GM18517 (cell line): Measurements from ENCODE around the gene NBPF11.
"Not testable (repeated sequence)": the region's sequence is repeated elsewhere in the genome, so short reads cannot be mapped to it uniquely, and the experiment has no call there.

Source experiments
- ATAC-seq: cut with Tn5 transposase; IDR thresholded peaks from one replicate; pipeline ENCODE4 v1.9.1; 2021; ENCODE audit warnings: mild to moderate bottlenecking, moderate library complexity; ENCODE audit not compliant: unreplicated experiment

Gene NBPF11

DNA sequence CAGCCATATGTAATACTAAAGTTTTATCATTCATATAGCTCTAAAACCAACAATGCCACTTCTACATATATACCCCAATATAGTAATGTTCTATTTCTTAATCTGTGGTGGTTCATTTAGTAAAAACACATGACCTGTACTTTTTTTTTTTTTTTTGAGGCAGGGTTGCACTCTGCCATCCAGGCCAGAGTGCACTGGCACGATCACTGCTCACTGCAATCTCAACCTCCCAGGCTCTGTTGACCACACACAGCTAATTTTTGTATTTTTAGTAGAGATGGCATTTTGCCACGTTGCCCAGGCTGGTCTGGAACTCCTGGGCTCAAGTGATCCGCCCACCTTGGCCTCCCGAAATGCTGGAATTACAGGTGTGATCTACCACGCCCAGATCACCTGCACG, 2.1 kb downstream of the NBPF11 start:
- ATAC-seq = not testable (repeated sequence)

DNA sequence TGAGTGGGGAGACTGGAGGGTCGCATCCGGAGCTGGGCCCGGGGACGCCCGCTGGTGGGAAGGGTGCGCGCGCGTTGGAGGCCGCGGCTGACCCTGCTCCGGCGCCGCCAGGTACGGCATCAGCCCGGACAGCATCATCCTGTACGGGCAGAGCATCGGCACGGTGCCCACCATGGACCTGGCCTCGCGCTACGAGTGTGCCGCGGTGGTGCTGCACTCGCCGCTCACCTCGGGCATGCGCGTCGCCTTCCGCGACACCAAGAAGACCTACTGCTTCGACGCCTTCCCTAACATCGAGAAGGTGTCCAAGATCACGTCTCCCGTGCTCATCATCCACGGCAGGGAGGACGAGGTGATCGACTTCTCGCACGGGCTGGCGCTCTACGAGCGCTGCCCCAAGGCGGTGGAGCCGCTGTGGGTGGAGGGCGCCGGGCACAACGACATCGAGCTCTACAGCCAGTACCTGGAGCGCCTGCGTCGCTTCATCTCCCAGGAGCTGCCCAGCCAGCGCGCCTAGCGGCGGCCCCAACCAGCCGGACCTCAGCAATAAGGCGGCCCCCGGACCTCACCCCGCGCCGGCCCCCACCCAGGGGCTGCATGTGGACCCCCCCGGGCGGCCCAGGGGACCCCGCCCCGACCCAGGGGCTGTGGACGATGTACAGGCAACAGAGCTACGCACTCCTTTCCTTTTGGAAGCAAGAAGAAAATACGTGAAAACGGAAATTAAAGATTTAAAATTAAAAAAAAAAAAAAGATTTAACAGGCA, 2.8 kb downstream of the NBPF11 start:
- not testable (repeated sequence) for ATAC-seq

DNA sequence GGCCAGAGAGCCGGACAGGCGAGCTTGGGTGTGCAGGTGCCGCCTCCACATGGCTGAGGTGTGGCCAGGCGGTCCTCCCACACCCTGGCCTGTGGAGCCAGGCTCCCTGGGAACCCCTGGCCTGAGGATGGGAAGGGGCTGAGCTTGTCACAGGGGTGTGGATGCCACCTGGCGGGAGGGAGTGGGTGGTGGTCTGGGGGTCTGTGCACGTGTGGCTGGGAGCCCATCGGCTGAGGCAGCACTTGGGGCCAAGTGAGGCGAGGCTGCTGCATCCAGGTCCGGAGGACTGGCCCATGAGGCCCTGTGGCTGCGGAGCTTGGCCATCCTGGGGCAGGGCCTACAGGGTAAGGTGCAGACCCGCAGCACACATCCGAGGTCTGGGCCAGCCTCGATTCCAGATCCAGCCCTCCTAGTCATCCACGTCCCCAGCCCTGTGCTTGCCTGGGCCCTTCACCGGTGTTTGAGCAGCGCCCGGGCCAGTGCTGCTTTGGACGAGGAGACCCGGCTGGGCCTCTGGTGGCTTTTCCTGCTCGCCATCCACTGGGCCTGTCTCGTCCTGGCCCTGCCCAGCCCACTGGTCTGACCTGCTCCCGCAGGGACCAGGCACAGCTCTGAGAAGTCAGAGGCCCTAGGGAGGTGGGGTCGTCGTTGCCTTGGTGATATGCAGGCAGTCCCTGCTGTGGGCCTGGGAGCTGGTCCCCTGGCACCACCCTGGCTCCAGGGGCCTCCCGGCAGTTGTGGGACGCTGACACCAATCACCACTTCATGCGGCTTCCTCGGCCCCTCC, 4.8 kb downstream of the NBPF11 start:
- ATAC-seq = not testable (repeated sequence)

GRCh38 chr1:148146191-148146997, 5.7 kb downstream of the NBPF11 start:
- ATAC-seq = not testable (repeated sequence)

GRCh38 chr1:148143223-148143622, 8.9 kb downstream of the NBPF11 start:
- ATAC-seq = not testable (repeated sequence)

- not testable (repeated sequence) for ATAC-seq
Observed at GRCh38 chr1:148141936-148142335, 10.1 kb downstream of the NBPF11 start.

DNA sequence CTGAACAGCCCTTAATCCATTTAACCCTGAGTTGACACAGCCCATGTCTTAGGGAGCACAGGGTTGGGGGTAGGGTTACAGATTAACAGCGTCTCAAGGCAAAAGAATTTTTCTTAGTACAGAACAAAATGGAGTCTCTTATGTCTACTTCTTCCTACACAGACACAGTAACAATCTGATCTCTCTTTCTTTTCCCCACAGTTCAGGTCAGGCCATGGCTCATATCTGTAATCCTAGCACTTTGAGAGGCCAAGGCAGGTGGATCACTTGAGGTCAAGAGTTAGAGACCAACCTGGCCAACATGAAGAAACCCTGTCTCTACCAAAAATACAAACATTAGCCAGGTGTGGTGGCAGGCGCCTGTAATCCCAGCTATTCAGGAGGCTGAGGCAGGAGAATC, 13.5 kb downstream of the NBPF11 start:
- not testable (repeated sequence) for ATAC-seq

GRCh38 chr1:148122341-148122740, 29.7 kb downstream of the NBPF11 start:
- not testable (repeated sequence) for ATAC-seq

DNA sequence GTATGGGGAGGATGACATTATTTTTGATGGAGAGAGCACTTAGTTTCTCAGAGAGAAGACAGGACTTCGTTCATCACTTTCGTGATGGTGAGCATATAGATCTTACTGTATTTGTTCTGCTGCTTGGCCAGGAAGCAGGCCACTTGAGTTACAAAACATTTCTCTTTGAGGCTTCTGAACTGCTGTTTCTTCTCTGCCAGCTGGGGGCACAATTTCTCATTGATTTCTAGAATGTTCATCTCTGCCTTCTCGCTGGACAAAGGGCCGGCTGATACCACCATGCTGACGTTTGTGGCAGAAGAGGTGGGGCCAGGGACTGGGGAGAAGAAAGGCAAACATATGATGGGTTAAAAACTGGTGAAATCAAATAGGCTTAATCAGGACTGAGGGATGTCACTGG, 31.7 kb downstream of the NBPF11 start:
- not testable (repeated sequence) for ATAC-seq

GRCh38 chr1:148095732-148096131, 56.3 kb downstream of the NBPF11 start:
- not testable (repeated sequence) for ATAC-seq

DNA sequence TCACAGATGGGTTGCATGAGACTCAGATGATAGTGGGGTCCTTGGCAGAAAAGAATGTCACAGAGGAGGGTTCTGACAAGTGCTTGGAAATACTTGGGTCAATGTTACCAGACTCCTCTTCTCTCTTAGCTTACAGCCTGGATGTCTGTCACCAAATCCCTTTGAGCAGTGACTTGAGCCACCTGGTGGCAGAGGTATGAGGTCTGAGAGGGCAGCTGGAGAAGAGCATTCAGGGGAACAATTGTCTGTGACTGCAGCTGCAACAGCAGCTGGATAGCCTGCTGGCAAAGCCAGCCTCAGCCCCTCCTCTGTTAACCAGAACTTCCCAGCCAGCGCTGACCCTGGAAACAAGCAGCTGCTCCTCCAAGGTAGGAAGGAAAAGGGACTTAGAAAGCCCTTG, 65.9 kb downstream of the NBPF11 start:
- ATAC-seq = not testable (repeated sequence)

GRCh38 chr1:148081205-148081604, 70.9 kb downstream of the NBPF11 start:
- peak; percentile 69 for ATAC-seq

- not testable (repeated sequence) for ATAC-seq
Observed at GRCh38 chr1:148078632-148079519, 73.2 kb downstream of the NBPF11 start.

DNA sequence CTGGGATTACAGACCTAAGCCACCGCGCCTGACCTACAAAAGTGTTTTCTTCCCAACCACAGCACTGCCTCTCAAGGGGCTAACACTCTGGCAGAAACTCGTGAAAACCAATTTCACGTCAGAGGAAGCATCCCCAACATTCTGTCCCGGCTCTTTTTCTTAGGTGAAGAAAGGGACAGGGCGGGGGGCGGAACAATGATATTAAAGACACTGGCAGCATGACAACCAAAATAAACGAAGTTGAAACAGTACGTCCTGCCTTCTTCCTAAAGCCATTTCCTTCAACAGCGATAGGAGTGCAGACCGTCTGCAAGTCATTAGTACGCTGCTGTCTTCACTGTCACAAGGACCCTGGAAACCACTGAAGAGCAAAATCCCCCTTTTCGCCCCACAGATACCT, 74.0 kb downstream of the NBPF11 start:
- ATAC-seq = not testable (repeated sequence)

- ATAC-seq = not testable (repeated sequence)
Observed at GRCh38 chr1:148077458-148077857, 74.6 kb downstream of the NBPF11 start.

DNA sequence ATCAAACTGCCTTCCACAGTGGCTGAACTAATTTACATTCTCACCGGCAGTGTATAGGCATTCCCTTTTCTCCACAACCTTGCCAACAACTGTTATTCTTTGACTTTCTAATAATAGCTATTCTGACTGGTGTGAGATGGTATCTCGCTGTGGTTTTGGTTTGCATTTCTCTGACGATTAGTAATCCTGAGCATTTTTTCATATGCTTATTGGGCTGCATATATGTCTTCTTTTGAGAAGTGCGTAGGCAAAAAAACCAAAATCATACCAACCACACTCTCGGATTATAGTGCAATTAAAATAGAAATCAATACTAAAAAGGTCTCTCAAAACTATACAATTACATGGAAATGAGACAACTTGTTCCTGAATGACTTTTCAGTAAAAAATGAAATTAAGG, 78.7 kb downstream of the NBPF11 start:
- not testable (repeated sequence) for ATAC-seq

DNA sequence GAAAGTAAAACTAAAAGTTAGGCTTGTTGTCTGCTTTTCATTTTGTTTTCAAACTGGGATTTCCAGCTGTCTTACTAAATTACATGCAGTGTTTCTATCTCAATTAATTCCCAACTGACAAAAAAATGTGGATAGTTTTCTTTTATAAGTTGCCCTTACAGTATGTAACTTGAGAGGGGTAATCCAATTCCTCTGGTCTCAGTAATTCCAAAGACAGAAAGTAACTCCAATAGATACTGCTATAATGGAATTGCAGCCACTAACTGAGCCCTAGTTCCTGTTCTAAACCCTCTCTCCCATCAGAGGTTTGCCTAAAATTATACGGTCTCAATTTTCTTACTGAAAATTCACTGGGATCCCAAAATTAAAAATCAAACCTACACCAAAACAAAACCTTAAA, 83.5 kb downstream of the NBPF11 start:
- ATAC-seq = not testable (repeated sequence)

DNA sequence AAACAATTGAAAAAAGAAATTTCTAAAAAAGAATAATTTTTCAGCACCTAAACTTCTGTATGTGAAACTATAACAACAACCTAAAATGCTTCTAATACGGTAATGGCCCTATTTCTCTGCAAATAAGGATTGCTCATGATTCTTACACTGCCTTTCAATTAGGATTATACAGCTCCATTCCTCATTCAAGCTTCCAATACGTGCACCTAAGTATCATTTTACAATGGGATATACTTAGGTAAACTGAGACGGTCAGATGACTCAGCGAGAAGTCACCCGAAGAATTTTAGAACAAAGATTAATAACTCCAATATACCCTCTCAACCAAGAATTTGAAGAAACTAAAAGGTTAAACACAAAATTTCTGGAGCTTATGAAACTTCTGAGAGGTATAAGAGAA, 83.9 kb downstream of the NBPF11 start:
- ATAC-seq = not testable (repeated sequence)

GRCh38 chr1:148060294-148060701, 91.8 kb downstream of the NBPF11 start:
- peak; percentile 9 for ATAC-seq

DNA sequence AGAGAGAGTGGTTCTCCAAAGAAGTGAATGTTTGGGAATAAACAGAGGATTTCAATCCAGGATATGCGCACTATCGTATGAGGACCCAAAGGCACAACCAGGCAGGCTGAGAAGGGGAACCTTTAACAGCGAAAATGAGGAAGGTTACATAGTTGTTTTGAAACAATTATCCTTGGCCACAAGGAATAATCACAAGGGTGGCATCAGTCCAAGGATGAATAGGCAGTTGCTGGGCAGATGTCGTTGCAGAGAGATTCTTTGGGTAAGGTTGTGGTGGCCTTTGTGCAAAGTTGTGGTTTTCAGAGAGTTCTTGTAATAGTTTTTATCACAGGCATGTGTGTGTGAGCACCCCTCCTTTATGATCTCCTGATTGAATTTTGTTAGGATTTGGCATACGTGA, 94.7 kb downstream of the NBPF11 start:
- not testable (repeated sequence) for ATAC-seq
